A549 (cell line): ENCODE data around the gene PCDH9. TPM values are rescaled to one million over a fixed set of nuclear protein-coding genes. Genes with fewer than 3 reads are reported as not detected.
"Not testable (repeated sequence)": the region's sequence is repeated elsewhere in the genome, so short reads cannot be mapped to it uniquely, and the experiment has no call there.

Experiments used
- ATAC-seq, 2 experiments: fragments of 200-7000 bp in 1 of 2; fragments of >200 bp in 1 of 2; cut with Nextera tagmentation in 1 of 2; cut with Tn5 transposase in 1 of 2; 3 replicates each; pipeline versions ENCODE4 v1.8.0 to v1.9.1; 2018 to 2020; ENCODE audit warnings: mild to moderate bottlenecking in 1 of 2, moderate library complexity in 1 of 2
- CTCF ChIA-PET: fragments of 300-600 bp; sonication (Branson Sonifier 250); formaldehyde crosslinking; extraction: SDS; loops from one replicate; lab custom pipeline; 2021; ENCODE audit warnings: antibody characterized with exemption, inconsistent platforms; lab: Yijun Ruan, JAX
- POLR2A ChIA-PET: fragments of 350-600 bp; formaldehyde crosslinking; extraction: SDS; loops from one replicate; lab custom pipeline; 2021; ENCODE audit warnings: antibody characterized with exemption, inconsistent platforms; lab: Yijun Ruan, JAX
- DNase-seq, 2 experiments: peaks; one replicate each; pipeline versions ENCODE4 v3.0.0 to v3.0.0-alpha.2; 2011 to 2016; ENCODE audit warnings: low read depth in 1 of 2, low spot score in 1 of 2
- FAIRE-seq: peaks from 2 replicates; lab custom pipeline; 2011; peaks lifted over from hg19 to GRCh38; lab: Jason Lieb, UNC
- H3K27ac ChIP-seq, 2 experiments: fragments of >200 bp; sonication (Bioruptor Twin); formaldehyde crosslinking; 3 replicates each; pipeline ENCODE4 v1.5.1; 2016 to 2017
- H3K4me1 ChIP-seq: fragments of >200 bp; sonication (Bioruptor Twin); formaldehyde crosslinking; 3 replicates; pipeline ENCODE4 v1.6.1; 2016
- H3K4me2 ChIP-seq: fragments of >200 bp; sonication (Bioruptor Twin); formaldehyde crosslinking; 3 replicates; pipeline ENCODE4 v1.6.1; 2016
- H3K4me3 ChIP-seq: fragments of >200 bp; sonication (Bioruptor Twin); formaldehyde crosslinking; 3 replicates; pipeline ENCODE4 v1.5.1; 2016
- H3K9me3 ChIP-seq: fragments of >200 bp; sonication (Bioruptor Twin); formaldehyde crosslinking; 3 replicates; pipeline ENCODE4 v1.6.1; 2016
- CEBPB ChIP-seq, 2 experiments: fragments of >200 bp in 1 of 2; sonication (Bioruptor Twin) in 1 of 2; formaldehyde crosslinking in 1 of 2; IDR thresholded peaks; 2 replicates each; pipeline ENCODE4 v1.6.1; 2012 to 2016
- CHD4 ChIP-seq: fragments of 200-600 bp; sonication (generic); IDR thresholded peaks from 2 replicates; pipeline ENCODE4 v1.6.1; 2016; ENCODE audit warnings: antibody characterized with exemption, mild to moderate bottlenecking, borderline replicate concordance
- EHMT2 ChIP-seq: fragments of 200-600 bp; sonication (generic); IDR thresholded peaks from 2 replicates; pipeline ENCODE4 v1.6.1; 2016; ENCODE audit warnings: antibody characterized with exemption, low read depth, mild to moderate bottlenecking, moderate library complexity
- ELK1 ChIP-seq: fragments of 150-350 bp; IDR thresholded peaks from 2 replicates; pipeline ENCODE4 v1.6.1; 2014; ENCODE audit warnings: low read depth, mild to moderate bottlenecking, low read length
- ESRRA ChIP-seq: fragments of 150-350 bp; IDR thresholded peaks from 2 replicates; pipeline ENCODE4 v1.6.1; 2014; ENCODE audit warnings: mild to moderate bottlenecking, low read length, borderline replicate concordance
- FOSB ChIP-seq: fragments of 250-450 bp; sonication (Bioruptor Pico); IDR thresholded peaks from 2 replicates; pipeline ENCODE4 v1.5.0; 2020; ENCODE audit warnings: mild to moderate bottlenecking, moderate library complexity
- HEYL ChIP-seq: fragments of 250-450 bp; sonication (Bioruptor Pico); IDR thresholded peaks from 2 replicates; pipeline ENCODE4 v1.8.0; 2021; ENCODE audit warnings: mild to moderate bottlenecking, moderate library complexity
- HMGXB4 ChIP-seq: fragments of 250-450 bp; sonication (Bioruptor Pico); IDR thresholded peaks from 2 replicates; pipeline ENCODE4 v1.5.0; 2021; ENCODE audit warnings: mild to moderate bottlenecking, moderate library complexity, borderline replicate concordance
- HOXA7 ChIP-seq: fragments of 250-450 bp; sonication (Bioruptor Pico); IDR thresholded peaks from 2 replicates; pipeline ENCODE4 v1.5.0; 2020; ENCODE audit warnings: mild to moderate bottlenecking, moderate library complexity
- HOXB13 ChIP-seq: fragments of 250-450 bp; sonication (Bioruptor Pico); IDR thresholded peaks from 2 replicates; pipeline ENCODE4 v1.5.0; 2020; ENCODE audit warnings: low read depth, mild to moderate bottlenecking, moderate library complexity
- JUN ChIP-seq, 2 experiments: fragments of >200 bp; sonication (Bioruptor Twin); formaldehyde crosslinking; IDR thresholded peaks; 2 replicates in 1 of 2; 3 replicates in 1 of 2; pipeline ENCODE4 v1.6.1; 2016 to 2017
- MAFK ChIP-seq: fragments of 450-650 bp; IDR thresholded peaks from 2 replicates; pipeline ENCODE4 v1.6.1; 2014; ENCODE audit not compliant: partially characterized antibody
- MYC ChIP-seq: IDR thresholded peaks from 2 replicates; pipeline ENCODE4 v1.6.1; 2012; ENCODE audit warnings: mild to moderate bottlenecking, inconsistent platforms, low read length, improper control_type of control experiment, borderline replicate concordance
- NFE2L2 ChIP-seq: fragments of 150-350 bp; conservative IDR thresholded peaks from 2 replicates; pipeline ENCODE4 v1.6.1; 2014; ENCODE audit warnings: low read length
- POLR2AphosphoS2 ChIP-seq: conservative IDR thresholded peaks from 2 replicates; pipeline ENCODE4 v1.6.1; 2012; ENCODE audit warnings: low read length, improper control_type of control experiment, inconsistent platforms
- RAD21 ChIP-seq, 2 experiments: fragments of >200 bp in 1 of 2; sonication (Bioruptor Twin) in 1 of 2; formaldehyde crosslinking in 1 of 2; IDR thresholded peaks in 1 of 2; conservative IDR thresholded peaks in 1 of 2; 2 replicates in 1 of 2; 3 replicates in 1 of 2; pipeline ENCODE4 v1.6.1; 2012 to 2018; ENCODE audit warnings: inconsistent platforms in 1 of 2
- USF2 ChIP-seq: fragments of 450-650 bp; IDR thresholded peaks from 2 replicates; pipeline ENCODE4 v1.6.1; 2014; ENCODE audit warnings: antibody characterized with exemption
- ZFP36 ChIP-seq: fragments of 450-650 bp; IDR thresholded peaks from 2 replicates; pipeline ENCODE4 v1.6.1; 2014; ENCODE audit warnings: borderline replicate concordance; ENCODE audit not compliant: partially characterized antibody
- ZNF302 ChIP-seq: fragments of 250-450 bp; sonication (Bioruptor Pico); IDR thresholded peaks from 2 replicates; pipeline ENCODE4 v1.9.0; 2021; ENCODE audit warnings: inconsistent platforms, mild to moderate bottlenecking, moderate library complexity
- WGBS: methylation state at CpG from one replicate; pipeline ENCODE4 v1.1.6; 2017; ENCODE audit errors: missing lambda C conversion rate; 5-methylcytosine and 5-hydroxymethylcytosine counted together
- polyA plus RNA-seq, 4 experiments: library from polyadenylated mRNA; depleted of rRNA in 3 of 4; stranded (reverse); fragments of >200 nt; fragmentation: RNase III in 1 of 4; extraction: RNeasy Plus Mini Kit Qiagen cat#74134 plus additional on column Dnase treatment in 1 of 4; gene quantifications; 2 replicates in 3 of 4; 3 replicates in 1 of 4; pipeline ENCODE4 v1.2.3, GENCODE V29; 2011 to 2017

Gene PCDH9
- polyA plus RNA-seq, 2 of the 4 experiments (the other 2 are of a cell fraction), result 16.0 to 29.5 TPM

- TF ChIP-seq NFE2L2, result no peak
- TF ChIP-seq, all 56 proteins: peak for 0
Observed at GRCh38 chr13:66296875-66297274, 933.3 kb downstream of the PCDH9 start (continued).

- CTCF ChIA-PET, result no interaction called here
- Histone ChIP-seq H3K27ac (no peak overlapping the region), H3K4me1 (peaks cover 5% of the 10 kb centered on the region; the same call in 2 of the 3 replicates), H3K9me3 (peaks cover 11% of the 10 kb centered on the region; the same call in 2 of the 3 replicates)
- FAIRE-seq (no peak), ATAC-seq (no peak)
- TF ChIP-seq CEBPB (IDR thresholded peaks at IDR 0.05) (no peak), MAFK (peak; percentile 58), USF2 (no peak), HEYL (no peak), EHMT2 (no peak), ESRRA (no peak), RAD21 (conservative IDR thresholded peaks at IDR 0.05 in 1 of 2, IDR thresholded peaks at IDR 0.05 in 1 of 2) (no peak), FOSB (CRISPR knock-in tag) (no peak)
- TF ChIP-seq, all 56 proteins: peak for 1
- POLR2A ChIA-PET, result no interaction called here
- no peak overlapping the region for H3K4me2 ChIP-seq
- DNase-seq, result no peak
- no peak overlapping the region for H3K4me3 ChIP-seq
Observed at GRCh38 chr13:66296328-66296727, 933.8 kb downstream of the PCDH9 start.

- H3K4me3 ChIP-seq, H3K4me2 ChIP-seq, POLR2A ChIA-PET, DNase-seq, FAIRE-seq, CTCF ChIA-PET, H3K4me1 ChIP-seq, H3K9me3 ChIP-seq, H3K27ac ChIP-seq, ATAC-seq: not testable (repeated sequence)
- 77% methylated on average over 5 of the region's 5 CpGs for WGBS
Observed at GRCh38 chr13:66286806-66287205, 943.3 kb downstream of the PCDH9 start.

GRCh38 chr13:66275416-66275815 lies 954.7 kb downstream of the PCDH9 start:
- 72% methylated on average over 1 of the region's 1 CpG for WGBS
- ATAC-seq (no peak), DNase-seq (no peak), FAIRE-seq (no peak)
- Histone ChIP-seq H3K4me1 (no peaks in the 10 kb centered on the region), H3K27ac (no peak overlapping the region), H3K4me3 (no peak overlapping the region), H3K9me3 (peaks cover 4% of the 10 kb centered on the region; the same call in 1 of the 3 replicates), H3K4me2 (no peak overlapping the region)
- ChIA-PET CTCF (no interaction called here), POLR2A (no interaction called here)
- TF ChIP-seq CHD4 (no peak), POLR2AphosphoS2 (no peak), HOXA7 (CRISPR knock-in tag) (no peak), ZFP36 (no peak), MYC (no peak), ELK1 (no peak), HOXB13 (no peak), EHMT2 (no peak), ZNF302 (CRISPR knock-in tag) (no peak), JUN (IDR thresholded peaks at IDR 0.05) (no peak), HMGXB4 (no peak)
